Fibroblast of skin of right biceps (primary cell): ENCODE data around the gene GRAMD2A.
A peak's percentile ranks its signal among the peaks of the same experiment; 100 is the strongest.

Experiments
- DNase-seq: peaks from one replicate; pipeline ENCODE4 v3.0.0-alpha.2; 2013

GRAMD2A gene

DNA sequence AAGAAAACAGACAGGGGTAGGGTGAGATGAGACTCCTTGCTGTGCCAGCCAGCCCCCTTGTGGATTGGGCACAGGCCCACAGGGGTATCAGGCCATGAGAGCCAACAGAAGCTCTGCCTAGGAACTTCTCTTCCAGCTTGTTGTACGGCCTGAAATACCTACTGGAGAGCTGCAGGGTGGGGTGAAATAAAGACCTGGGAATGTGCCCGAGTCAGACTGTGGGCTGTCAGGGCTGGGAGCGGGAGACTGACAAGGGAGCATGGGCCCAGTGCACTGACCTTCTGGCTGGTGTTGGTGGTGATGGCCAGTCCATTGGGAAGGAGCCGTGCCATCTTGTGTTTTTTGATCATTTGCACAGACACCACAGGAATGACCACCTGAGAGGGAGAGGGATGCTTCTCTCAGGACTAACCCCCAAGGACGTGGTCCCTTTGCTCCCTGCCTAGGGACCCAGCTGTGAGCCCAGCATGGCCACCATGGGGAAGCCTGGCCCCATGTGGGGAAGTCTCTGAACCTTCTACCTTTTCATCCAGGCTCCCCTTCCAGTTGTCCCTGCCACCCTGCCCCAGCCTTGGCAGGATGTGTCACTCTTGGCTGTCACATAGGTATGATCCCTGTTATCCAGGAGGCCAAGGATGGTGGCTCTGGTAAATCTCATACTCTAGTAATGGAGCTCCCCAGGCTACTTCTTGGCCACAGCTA, 30.7 kb downstream of the GRAMD2A start:
- DNase-seq = no peak

DNA sequence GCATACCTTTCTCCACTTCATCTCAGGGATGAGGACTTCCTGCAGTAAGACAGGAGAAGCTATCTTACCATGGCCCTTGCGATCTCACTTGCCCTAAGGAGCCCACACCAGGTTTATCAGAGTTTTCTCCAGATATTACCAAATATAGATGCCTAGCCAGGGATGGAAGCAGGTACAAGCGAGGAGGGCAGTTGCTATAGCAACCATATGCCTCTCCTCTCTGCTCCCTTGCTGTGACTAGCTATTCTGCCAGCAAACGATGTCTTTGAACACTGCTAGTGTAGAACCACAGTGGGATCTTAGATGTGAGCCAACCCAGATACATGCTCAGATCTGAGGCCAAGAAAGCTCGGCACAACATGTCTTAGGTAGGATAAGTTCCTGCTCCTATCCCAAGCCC, 33.9 kb downstream of the GRAMD2A start:
- no peak for DNase-seq

- no peak for DNase-seq
These were observed 35.0 kb downstream of the GRAMD2A start for GRCh38 chr15:72162569-72162968.

DNA sequence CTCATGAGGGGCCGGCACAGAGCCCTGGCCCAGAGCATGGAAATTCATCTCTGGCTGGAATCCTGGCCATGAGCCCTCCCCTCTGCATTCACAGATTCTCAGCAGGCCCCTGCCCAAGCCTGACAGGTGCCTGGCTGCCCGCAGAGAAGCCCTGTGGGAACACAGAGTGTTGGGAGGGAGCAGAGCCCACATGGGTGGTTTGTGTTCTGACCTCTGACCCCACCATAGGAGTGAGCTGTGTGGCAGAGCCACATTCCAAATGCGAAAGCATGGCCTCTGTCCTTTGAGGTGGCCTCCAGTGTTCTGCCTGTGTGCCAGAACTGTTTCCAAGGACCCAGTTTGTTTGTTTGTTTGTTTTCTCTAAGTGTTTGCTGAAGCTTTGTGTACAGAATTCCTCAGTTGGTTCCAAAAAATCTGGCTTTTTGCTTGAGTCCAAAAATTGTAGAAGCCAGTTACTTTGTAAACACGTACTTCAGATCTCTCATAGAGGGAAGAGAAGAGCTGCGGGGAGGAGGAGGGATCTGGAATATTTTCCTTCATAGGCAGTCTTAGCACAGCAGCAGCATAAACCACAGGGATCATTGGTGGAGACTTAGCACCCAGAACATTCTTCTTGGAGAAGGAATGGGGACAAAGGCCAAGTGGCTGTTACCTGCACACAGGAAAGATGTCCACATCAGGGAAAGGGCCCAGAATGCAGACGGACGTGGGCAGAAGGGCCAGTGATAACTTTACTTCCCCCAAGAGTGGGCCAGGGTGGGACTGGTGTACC, 36.0 kb downstream of the GRAMD2A start:
- DNase-seq = no peak

DNA sequence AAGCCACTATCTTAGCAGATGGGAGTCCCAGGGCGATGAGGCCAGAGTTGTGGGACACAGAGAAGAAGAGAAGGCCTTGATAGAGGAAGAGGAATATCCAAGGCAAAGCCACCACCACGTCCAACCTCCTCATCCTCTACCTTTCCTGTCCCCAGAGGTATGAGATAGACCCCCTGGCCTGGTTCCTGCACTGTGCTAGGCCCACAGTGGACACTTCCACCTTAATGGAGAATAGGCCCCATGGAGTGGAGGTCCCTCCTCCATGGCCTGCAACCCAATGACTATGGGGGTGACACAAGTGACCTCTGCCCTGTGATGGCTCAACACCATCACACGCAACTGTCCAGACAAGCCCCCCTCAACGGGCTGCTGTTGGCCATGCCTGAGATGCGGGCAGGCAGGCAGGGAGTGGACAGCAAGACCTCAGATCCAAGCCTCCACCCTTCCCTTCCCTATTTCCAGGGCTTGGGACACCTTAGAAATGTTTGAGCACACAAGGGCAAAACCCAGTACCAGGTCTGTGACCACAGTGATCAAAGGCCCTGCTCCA, 36.8 kb downstream of the GRAMD2A start:
- no peak for DNase-seq

- DNase-seq = no peak
These were observed 40.7 kb downstream of the GRAMD2A start for GRCh38 chr15:72156928-72157327.

GRCh38 chr15:72155635-72156616, 41.7 kb downstream of the GRAMD2A start:
- peak; percentile 74 for DNase-seq

DNA sequence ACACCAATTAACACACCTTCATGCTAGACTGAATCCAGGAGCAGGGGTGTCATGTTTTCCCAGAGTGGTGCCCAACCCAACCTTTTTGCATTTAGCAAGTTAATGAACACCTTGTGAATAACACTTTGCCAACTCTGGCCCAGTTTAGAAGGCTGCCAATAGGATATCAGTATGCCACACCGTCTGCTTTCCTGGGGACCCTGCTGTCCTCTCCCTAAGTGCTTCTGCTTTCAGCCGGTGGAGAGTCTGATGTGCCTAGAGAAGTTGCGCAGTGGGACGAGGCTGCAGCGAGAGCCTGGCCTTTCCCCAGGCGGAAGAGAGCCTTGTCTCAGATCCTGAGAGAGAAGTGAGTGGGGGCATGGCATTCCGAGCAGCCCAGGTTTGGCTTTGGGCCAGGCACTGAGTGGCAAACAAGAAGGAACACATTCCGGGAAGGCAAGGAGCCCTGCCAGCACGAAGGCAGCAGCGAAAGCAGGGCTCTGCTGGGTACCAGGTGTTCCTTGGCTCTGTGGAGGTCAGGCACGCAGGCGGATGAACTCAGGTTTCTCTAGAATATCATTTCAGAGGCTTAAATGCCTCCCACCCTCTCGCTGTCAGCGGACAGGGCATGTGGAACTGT, 42.5 kb downstream of the GRAMD2A start:
- DNase-seq = peak; percentile 48

DNA sequence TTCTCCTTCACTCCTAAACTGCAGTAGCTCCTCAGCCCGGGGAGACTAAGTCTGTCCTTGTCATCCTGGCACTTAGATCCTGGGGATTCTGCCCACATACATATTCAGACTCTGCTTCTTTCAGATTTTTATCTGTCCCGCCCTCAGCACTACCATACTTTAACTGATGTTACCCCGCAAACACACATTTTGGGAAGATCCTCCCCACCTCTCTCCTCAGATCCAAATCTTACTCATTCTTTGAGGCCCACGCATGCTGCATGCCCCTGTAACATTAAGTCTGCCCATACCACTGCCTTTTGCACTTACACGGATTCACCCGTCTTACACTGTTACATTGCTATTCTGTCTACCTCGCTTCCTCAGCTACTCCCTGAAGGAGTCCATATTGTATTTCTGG, 43.3 kb downstream of the GRAMD2A start:
- DNase-seq = no peak

DNA sequence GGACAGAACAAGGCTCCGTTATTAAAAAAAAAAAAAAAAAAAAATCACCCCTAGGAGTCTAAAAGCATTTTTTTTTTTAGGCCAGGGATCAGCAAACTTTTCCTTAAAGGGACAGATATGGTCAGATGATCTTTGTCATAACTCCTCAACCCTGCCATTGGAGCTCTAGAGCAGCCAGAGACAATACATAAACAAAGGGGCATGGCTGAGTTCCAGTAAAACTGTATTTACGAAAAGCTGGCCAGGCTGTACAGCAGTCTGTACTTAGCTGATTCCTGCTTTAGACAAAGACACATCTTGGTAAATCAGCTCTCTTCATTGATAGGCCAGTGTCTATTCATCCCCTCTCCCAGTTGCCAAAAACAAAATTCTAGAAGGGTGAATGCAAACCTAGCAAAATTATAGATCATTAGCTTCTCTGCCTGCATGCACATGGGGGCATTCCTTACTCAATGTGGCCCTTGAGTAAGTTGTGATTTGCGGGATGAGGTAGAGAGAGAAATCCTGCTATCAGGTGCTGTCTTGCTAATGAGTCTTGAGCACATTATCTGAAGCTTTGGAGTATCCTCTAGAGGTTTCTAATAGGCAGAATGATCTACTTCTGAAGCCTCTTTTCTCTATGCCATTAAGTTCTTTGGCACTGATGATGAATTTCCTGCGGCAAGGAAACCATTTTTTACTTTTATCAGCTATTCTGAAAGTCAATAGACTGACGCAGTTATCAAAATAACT, 44.2 kb downstream of the GRAMD2A start:
- no peak for DNase-seq

DNA sequence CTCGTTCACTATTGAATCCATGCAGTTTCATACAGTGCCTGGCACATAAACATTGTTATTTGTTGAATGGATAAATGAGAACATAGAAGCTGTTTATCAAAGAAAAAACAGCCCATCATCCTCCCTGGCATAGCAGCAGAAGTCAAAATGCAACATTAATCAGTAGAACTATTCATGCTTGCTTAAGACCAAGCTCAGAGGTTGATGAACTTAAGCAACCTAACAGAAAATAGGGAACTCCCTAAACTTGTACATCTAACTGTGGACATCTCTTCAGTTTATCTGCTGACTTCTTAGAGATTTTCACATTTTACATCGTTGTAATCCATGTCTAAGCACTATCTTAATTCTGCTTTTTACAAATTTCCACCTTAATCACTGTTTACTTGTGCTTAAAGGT, 50.2 kb downstream of the GRAMD2A start:
- DNase-seq = no peak

GRCh38 chr15:72146934-72147333, 50.7 kb downstream of the GRAMD2A start:
- DNase-seq = no peak

DNA sequence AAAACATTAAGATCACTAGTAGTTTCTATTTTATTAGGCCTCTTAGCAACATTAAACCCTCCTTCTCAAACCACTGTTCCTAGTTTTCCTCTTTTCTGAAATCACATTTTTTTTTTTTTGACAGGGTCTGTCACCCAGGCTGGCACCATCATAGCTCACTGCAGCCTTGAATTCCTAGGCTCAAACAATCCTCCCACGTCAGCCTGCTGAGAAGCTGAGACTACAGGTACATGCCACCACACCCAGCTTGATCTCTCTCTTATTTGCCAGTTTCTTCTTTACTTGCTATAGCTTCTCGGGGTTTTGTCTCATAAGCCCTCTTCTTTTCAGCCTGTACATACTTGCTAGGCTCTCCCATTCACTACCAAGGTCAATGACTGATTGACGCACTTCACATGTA, 51.4 kb downstream of the GRAMD2A start:
- DNase-seq = no peak

DNA sequence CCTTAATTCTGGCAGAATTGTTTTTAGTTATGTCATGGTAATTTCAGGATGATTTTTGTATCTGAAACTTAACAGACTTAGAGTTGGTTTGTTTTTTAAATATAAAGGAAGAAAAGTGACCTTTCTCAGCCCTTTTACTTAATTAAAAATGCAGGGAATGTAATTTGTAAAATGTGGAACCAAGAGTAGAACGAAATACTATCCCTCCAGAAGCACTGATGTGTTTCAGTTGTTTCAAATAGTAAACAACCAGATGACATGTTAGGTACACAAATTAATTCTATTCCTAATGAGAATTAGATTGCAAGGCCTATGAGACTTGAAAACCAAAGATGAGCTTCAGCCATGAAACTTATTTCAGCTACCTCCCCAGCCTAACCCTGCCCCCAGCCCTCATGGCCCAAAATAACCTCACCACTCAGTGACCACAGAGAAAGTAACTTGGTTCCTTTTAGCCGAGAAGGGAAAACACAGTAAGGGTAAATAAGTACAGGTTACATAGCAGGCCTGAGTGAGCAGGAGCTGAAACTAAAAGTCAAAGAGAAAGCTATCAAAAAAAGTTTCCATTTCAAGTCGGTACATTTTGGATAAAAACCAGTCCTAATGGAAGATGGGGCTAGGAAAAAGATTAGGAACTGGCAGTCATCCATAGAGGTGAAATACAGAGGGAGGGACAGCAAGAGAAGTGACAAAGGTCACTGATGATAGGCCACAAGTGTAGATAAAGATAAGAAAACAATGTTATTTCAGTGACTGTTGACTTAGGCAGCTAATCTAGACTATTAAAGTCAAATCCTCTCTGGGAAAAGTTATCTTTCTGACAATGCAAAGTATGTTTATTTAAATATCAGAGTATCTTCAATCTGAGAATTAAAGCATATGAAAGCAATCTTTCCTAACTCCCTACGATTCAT, 56.2 kb downstream of the GRAMD2A start:
- DNase-seq = no peak

DNA sequence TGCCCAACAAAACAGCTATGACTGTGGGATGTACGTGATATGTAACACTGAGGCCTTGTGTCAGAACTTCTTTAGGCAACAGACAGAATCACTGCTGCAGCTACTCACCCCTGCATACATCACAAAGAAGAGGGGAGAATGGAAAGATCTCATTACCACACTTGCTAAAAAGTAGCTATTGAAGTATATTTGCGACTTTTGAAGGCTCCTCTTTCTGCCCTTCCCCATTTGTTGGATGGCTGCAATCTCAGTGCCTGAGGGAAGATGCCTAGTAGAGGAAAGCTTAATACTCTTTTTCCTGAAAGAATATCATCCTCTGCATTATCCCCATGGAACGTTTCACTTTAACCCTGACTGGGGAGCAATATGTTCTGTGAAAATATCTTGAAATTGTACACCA, 57.5 kb downstream of the GRAMD2A start:
- no peak for DNase-seq

GRCh38 chr15:72139667-72140066, 57.9 kb downstream of the GRAMD2A start:
- no peak for DNase-seq

GRCh38 chr15:72136170-72137051, 61.2 kb downstream of the GRAMD2A start:
- no peak for DNase-seq

DNA sequence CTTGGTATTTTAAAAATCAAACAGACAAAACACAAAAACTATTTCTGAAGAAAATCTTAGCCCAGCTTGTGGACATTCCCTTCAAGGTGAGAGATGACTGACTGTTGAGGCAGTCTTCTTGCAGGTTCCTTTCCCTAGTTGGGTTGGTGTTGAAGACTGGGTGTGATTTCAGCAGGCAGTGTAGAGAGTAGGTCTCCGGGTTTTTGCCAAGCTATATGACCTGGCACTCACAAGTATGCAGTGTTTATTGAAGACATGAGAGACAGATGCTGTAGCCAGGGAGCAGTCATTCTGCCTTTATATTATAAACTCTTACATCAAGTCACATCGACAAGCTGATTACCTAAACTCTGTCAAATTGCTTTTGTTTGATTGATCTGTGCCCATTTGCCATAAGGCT, 61.9 kb downstream of the GRAMD2A start:
- no peak for DNase-seq

DNA sequence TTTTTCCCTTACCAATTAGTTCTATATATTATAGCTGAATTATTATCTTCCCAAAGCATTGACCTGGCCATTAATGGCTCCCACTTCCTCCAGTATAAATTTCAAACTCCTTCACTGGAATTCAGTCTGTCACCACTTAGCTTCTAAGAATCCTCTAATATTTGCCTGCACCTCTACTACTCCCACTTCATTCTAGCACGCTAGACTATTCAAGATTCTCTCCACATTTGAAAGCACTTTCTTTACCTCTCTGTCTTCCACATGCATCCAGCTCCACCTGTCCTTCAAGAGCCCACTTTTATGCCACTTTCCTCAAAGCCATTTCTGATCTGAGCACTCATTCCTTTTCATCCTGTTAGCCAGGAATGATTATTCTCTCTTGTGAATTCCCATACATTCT, 64.4 kb downstream of the GRAMD2A start:
- no peak for DNase-seq

GRCh38 chr15:72131922-72132321, 65.7 kb downstream of the GRAMD2A start:
- DNase-seq = no peak
